Uterus (tissue), 4 donors: ENCODE measurements around the gene SVIP. TPM values are rescaled to one million over a fixed set of nuclear protein-coding genes. Genes with fewer than 3 reads are reported as not detected.

Experiments
- DNase-seq, 2 donors: peaks; one replicate each; pipeline ENCODE4 v3.0.0-alpha.2; 2019 to 2020
- H3K27ac ChIP-seq, 2 donors: fragments of 200-600 bp; sonication (generic); 1 replicate in 1 of 2; 2 replicates in 1 of 2; pipeline ENCODE4 v1.5.1; 2016 to 2018
- H3K27me3 ChIP-seq, 2 donors: fragments of 200-600 bp; sonication (generic); one replicate each; pipeline ENCODE4 v1.5.1; 2018 to 2019; ENCODE audit warnings: control low read depth in 1 of 2
- H3K36me3 ChIP-seq, 2 donors: fragments of 200-600 bp; sonication (generic); one replicate each; pipeline ENCODE4 v1.5.1; 2019; ENCODE audit warnings: control low read depth in 1 of 2
- H3K4me1 ChIP-seq, 2 donors: fragments of 200-600 bp; sonication (generic); one replicate each; pipeline ENCODE4 v1.5.1; 2018 to 2019; ENCODE audit warnings: control low read depth in 1 of 2
- H3K4me3 ChIP-seq, 2 donors: fragments of 200-600 bp; sonication (generic); 1 replicate in 1 of 2; 2 replicates in 1 of 2; pipeline ENCODE4 v1.5.1; 2018 to 2019; ENCODE audit warnings: mild to moderate bottlenecking in 1 of 2
- H3K9me3 ChIP-seq, 2 donors: fragments of 200-600 bp; sonication (generic); one replicate each; pipeline ENCODE4 v1.5.1; 2019; ENCODE audit warnings: control low read depth in 1 of 2
- POLR2A ChIP-seq, 2 donors: fragments of 450-650 bp; IDR thresholded peaks; one replicate each; pipeline ENCODE4 v1.6.1; 2016; ENCODE audit warnings: antibody characterized with exemption in 2 of 2, mild to moderate bottlenecking in 1 of 2, moderate library complexity in 1 of 2
- intact Hi-C: fragments of 100-400 bp; cut with DNase I; formaldehyde crosslinking; loops from one replicate; pipeline ENCODE4 v1.15.1; 2023; ENCODE audit warnings: low total_unique reads
- total RNA-seq, 4 donors: library from RNA; depleted of rRNA in 3 of 4; stranded (reverse); fragments of >200 nt in 3 of 4; gene quantifications; one replicate each; pipeline versions ENCODE4 v1.1.0 to v1.2.4, GENCODE V29; 2014 to 2023
- TF ChIP-seq, protein P1 (sequence below), 4 experiments: fragments of 200-600 bp in 2 of 4; fragments of 450-650 bp in 2 of 4; sonication (generic) in 2 of 4; IDR thresholded peaks; one replicate each; pipeline ENCODE4 v1.5.1; 2016 to 2019; ENCODE audit warnings: antibody characterized with exemption in 4 of 4, mild to moderate bottlenecking in 2 of 4, moderate library complexity in 1 of 4
- donor health status: DM: yes; HTN: yes; CAD: no.

Gene SVIP, protein sequence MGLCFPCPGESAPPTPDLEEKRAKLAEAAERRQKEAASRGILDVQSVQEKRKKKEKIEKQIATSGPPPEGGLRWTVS
- 10 to 100 TPM in 2 of 4 donors, 1 to 10 TPM in 2; 2.0 to 20.7 (median 11.9) TPM for total RNA-seq

DNA sequence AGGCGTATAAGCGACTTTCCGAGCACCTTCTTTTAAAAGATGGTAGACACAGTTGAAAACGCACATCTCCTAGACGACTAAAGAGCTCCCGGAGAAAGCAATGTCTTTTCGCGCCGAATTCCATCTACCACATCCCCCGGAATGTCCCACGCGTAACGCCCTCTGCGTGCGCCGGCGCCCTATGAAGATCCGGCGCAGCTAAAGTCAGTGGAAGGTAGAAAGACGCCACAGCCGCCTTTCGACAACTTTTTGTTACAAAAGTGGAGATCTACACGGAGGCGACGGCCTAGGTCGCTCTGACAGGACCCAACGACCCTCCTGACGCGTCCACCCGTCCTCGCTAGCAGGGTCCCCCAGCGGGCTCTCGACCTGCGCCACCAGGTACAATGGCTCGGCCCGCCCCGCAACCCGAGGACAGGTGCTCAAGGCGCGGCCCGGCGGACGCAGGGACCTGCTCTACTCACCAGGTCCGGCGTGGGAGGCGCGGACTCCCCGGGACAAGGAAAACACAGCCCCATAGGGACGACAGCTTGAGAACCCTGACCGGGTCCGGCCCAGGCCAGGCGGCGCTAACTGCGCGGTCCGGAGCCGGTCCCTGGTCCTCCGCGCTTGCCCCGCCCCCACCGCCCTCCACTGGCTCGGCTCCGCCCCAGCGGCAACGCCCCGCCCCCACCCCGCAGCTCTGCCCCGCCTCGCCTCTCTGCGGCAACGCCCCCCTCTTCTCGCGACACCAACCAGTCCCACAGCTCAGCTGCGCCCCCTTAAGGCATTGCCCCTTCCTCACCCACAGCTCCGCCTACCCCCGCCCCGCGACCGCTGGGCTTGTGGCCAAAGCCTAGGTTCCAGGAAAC lies at the start of gene SVIP:
TSS of gene SVIP (minus strand) at position 571 of the 851 bp plus-strand sequence. CDS start at position 518, 53 bp downstream.
- Histone ChIP-seq H3K4me1 (no peaks in the 10 kb centered on the region), H3K4me3 (peak within 1 kb of the TSS; percentile 78 to 92), H3K27me3 (no peaks in the 10 kb centered on the region), H3K27ac (peak within 1 kb of the TSS; percentile 79 to 89), H3K9me3 (no peaks in the 10 kb centered on the region), H3K36me3 (no peaks in the 10 kb centered on the region)
- intact Hi-C loops: loop anchor here (10.0 kb wide), 1 partner anchor 205 kb away; the partner anchor contains the start of gene FANCF
- peak; percentile 53 to 79 for TF ChIP-seq POLR2A (IDR thresholded peaks at IDR 0.05)
- TF ChIP-seq, protein P1, sequence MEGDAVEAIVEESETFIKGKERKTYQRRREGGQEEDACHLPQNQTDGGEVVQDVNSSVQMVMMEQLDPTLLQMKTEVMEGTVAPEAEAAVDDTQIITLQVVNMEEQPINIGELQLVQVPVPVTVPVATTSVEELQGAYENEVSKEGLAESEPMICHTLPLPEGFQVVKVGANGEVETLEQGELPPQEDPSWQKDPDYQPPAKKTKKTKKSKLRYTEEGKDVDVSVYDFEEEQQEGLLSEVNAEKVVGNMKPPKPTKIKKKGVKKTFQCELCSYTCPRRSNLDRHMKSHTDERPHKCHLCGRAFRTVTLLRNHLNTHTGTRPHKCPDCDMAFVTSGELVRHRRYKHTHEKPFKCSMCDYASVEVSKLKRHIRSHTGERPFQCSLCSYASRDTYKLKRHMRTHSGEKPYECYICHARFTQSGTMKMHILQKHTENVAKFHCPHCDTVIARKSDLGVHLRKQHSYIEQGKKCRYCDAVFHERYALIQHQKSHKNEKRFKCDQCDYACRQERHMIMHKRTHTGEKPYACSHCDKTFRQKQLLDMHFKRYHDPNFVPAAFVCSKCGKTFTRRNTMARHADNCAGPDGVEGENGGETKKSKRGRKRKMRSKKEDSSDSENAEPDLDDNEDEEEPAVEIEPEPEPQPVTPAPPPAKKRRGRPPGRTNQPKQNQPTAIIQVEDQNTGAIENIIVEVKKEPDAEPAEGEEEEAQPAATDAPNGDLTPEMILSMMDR (IDR thresholded peaks at IDR 0.05): peak; percentile 54 to 69 (median 62)
- DNase-seq: peak; percentile 92 to 94

DNA sequence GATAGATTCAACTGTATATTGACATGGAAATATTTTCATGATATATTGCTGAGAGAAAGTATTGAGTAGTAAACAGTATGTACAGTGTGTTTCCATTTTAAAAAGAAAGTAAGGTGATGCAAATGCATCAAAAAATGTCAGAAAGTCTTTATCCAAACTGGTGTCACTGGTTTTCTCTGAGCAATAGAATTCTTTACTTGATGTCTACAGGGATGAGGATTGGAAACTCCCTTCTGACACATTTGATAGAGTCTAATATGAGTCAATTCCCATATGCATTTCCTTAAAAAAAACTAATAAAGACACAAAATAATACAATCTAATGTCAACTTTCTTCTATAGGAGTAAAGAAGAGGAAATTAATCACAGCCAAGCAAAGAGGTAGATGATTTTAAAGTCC lies 49.0 kb upstream of the SVIP start:
- intact Hi-C loops: no loop called here
- Histone ChIP-seq H3K27me3 (no peaks in the 10 kb centered on the region), H3K4me1 (no peaks in the 10 kb centered on the region), H3K9me3 (no peaks in the 10 kb centered on the region), H3K27ac (no peak overlapping the region), H3K36me3 (no peaks in the 10 kb centered on the region), H3K4me3 (no peak overlapping the region)
- TF ChIP-seq POLR2A (IDR thresholded peaks at IDR 0.05): no peak
- TF ChIP-seq, protein P1 (IDR thresholded peaks at IDR 0.05): no peak
- DNase-seq: no peak

DNA sequence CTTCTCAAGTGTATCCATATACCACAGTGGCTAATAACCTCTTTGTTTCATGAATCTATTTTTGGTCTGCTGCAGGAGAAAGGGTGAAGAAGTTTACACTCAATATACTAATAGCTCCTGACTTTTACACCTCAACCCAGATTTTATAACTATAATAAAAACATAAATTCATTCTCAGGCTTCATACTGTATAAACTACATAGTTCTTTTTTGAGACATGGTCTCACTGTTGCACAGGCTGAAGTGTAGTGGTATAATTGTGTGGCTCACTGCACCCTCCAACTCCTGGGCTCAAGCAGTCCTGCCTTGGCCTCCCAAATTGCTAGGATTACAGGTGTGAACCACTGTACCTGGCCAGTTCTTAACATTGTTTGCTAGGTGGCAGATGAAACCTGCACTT lies 48.4 kb upstream of the SVIP start:
- H3K9me3 ChIP-seq: no peaks in the 10 kb centered on the region
- intact Hi-C loops: no loop called here
- no peaks in the 10 kb centered on the region for H3K27me3 ChIP-seq
- no peaks in the 10 kb centered on the region for H3K36me3 ChIP-seq
- no peaks in the 10 kb centered on the region for H3K4me1 ChIP-seq
- TF ChIP-seq, protein P1 (IDR thresholded peaks at IDR 0.05): no peak
- TF ChIP-seq POLR2A (IDR thresholded peaks at IDR 0.05): no peak
- no peak for DNase-seq
- no peak overlapping the region for H3K27ac ChIP-seq
- H3K4me3 ChIP-seq: no peak overlapping the region

DNA sequence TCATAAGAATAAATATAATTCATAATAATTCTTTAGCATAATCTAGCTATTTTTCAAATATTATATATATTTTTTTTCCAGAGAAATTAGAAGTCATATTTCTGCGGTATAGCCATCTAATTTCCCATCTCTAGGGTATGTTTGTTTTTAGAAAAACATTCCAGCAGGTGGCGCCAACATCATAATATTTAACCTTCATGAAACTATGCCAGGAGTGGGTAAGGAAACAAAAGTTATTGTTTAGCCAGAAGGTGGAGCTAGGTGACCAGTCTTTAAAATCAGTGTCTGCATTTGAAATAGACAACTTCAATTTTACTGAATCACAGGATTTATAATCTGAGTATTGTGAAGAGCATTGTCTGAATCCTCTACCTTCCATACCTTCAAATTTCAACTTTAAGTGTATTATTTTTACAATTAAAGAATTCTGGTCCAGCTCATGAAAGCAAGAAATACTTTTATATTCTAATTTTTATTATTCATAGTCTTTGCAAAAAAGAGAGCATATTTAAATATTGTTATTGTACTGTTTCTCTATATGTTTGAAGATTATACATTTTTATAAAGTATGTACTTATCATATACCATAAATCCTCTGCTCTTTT lies 46.4 kb upstream of the SVIP start:
- Histone ChIP-seq H3K36me3 (no peaks in the 10 kb centered on the region), H3K4me3 (no peak overlapping the region), H3K4me1 (no peaks in the 10 kb centered on the region), H3K9me3 (no peaks in the 10 kb centered on the region), H3K27me3 (no peaks in the 10 kb centered on the region), H3K27ac (no peak overlapping the region)
- TF ChIP-seq POLR2A (IDR thresholded peaks at IDR 0.05): no peak
- TF ChIP-seq, protein P1 (IDR thresholded peaks at IDR 0.05): peak; percentile 51 to 75 (median 66)
- DNase-seq: peak; percentile 22 to 40
- intact Hi-C loops: no loop called here

DNA sequence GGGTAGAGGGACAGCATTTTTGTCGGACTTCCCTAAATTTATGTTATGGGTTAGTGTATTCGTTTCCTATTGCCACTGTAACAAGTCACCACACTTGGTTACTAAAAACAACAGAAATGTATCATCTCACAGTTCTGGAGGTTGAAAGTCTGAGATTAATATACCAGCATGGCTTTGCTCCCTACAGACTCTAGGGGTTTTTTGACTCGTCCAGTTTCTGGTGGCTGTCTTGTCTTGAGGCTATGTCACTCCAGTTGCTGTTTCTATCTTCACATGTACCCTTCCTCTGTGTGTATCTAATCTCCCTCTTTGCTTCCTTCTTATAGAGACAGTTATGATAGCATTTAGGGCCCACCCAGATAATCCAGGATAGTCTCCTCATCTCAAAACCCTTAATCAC lies 39.7 kb upstream of the SVIP start:
- Histone ChIP-seq H3K4me3 (no peak overlapping the region), H3K36me3 (no peaks in the 10 kb centered on the region), H3K27me3 (no peaks in the 10 kb centered on the region), H3K9me3 (no peaks in the 10 kb centered on the region), H3K4me1 (no peaks in the 10 kb centered on the region), H3K27ac (no peak overlapping the region)
- no peak for DNase-seq
- no peak for TF ChIP-seq POLR2A (IDR thresholded peaks at IDR 0.05)
- TF ChIP-seq, protein P1 (IDR thresholded peaks at IDR 0.05): no peak
- intact Hi-C loops: no loop called here
